Endodermal cell (in vitro differentiated cells): ENCODE data around the gene NTRK1. TPM values are rescaled to one million over a fixed set of nuclear protein-coding genes. Genes with fewer than 3 reads are reported as not detected.
A peak's percentile ranks its signal among the peaks of the same experiment; 100 is the strongest.

Experiments
- DNase-seq: peaks from one replicate; pipeline ENCODE4 v3.0.0-alpha.2; 2017
- H3K27ac ChIP-seq: 2 replicates; pipeline ENCODE4 v1.5.1; 2013; ENCODE audit warnings: mild to moderate bottlenecking, low read depth, low read length, moderate library complexity
- H3K27me3 ChIP-seq: 2 replicates; pipeline ENCODE4 v1.6.1; 2013; ENCODE audit warnings: mild to moderate bottlenecking, low read length, moderate library complexity; ENCODE audit not compliant: insufficient read depth, control insufficient read depth, poor library complexity, severe bottlenecking
- H3K36me3 ChIP-seq: 2 replicates; pipeline ENCODE4 v1.7.0; 2013; ENCODE audit warnings: mild to moderate bottlenecking, low read length, moderate library complexity; ENCODE audit not compliant: control insufficient read depth, insufficient read depth
- H3K4me1 ChIP-seq: one replicate; pipeline ENCODE4 v1.7.0; 2013; ENCODE audit warnings: low read length; ENCODE audit not compliant: control insufficient read depth, insufficient read depth
- H3K4me3 ChIP-seq: 2 replicates; pipeline ENCODE4 v1.5.1; 2013; ENCODE audit warnings: mild to moderate bottlenecking, low read length, moderate library complexity
- H3K9ac ChIP-seq: 2 replicates; pipeline ENCODE4 v1.6.1; 2013; ENCODE audit warnings: mild to moderate bottlenecking, low read length, moderate library complexity; ENCODE audit not compliant: poor library complexity, severe bottlenecking; ENCODE audit errors: extremely low read depth
- H3K9me3 ChIP-seq: 2 replicates; pipeline ENCODE4 v1.6.1; 2013; ENCODE audit warnings: mild to moderate bottlenecking, low read length, moderate library complexity; ENCODE audit not compliant: control insufficient read depth
- H3K27ac Mint-ChIP-seq: 2 replicates; pipeline ENCODE4 v1.8.0; 2020; ENCODE audit warnings: mixed read lengths
- H3K27me3 Mint-ChIP-seq: 2 replicates; pipeline ENCODE4 v1.8.0; 2021; ENCODE audit warnings: mild to moderate bottlenecking, mixed read lengths; ENCODE audit not compliant: insufficient read depth
- H3K36me3 Mint-ChIP-seq: 2 replicates; pipeline ENCODE4 v1.8.0; 2020; ENCODE audit warnings: low read depth, mixed read lengths
- H3K4me1 Mint-ChIP-seq: 2 replicates; pipeline ENCODE4 v1.8.0; 2020; ENCODE audit warnings: mixed read lengths
- H3K4me3 Mint-ChIP-seq: 2 replicates; pipeline ENCODE4 v1.8.0; 2020; ENCODE audit warnings: mild to moderate bottlenecking, moderate library complexity, mixed read lengths
- H3K9me3 Mint-ChIP-seq: 2 replicates; pipeline ENCODE4 v1.8.0; 2020; ENCODE audit warnings: mild to moderate bottlenecking, mixed read lengths
- WGBS, 2 experiments: methylation state at CpG; one replicate each; pipeline versions ENCODE4 v1.1.5 to v1.1.7; 2013; ENCODE audit warnings: missing lambda C conversion rate in 2 of 2, mixed read lengths in 1 of 2; ENCODE audit not compliant: insufficient coverage in 1 of 2, insufficient read length in 1 of 2; 5-methylcytosine and 5-hydroxymethylcytosine counted together
- total RNA-seq, 2 donors: library from RNA; stranded (reverse); fragmentation: NEBNext Ultra II Directional in 1 of 2; extraction: Animal tissue kit (Norgen Biotek cat#: 25700) in 1 of 2; gene quantifications; 2 replicates in 1 of 2; 3 replicates in 1 of 2; pipeline ENCODE4 v1.2.1, GENCODE V29; 2021
- TF ChIP-seq, protein P1 (sequence below): fragments of 200-600 bp; sonication (generic); conservative IDR thresholded peaks from 2 replicates; pipeline ENCODE4 v1.5.0; 2021; ENCODE audit warnings: antibody characterized with exemption, mild to moderate bottlenecking

The NTRK1 gene
- total RNA-seq, 2 donors from 2014 or later = 0.44 to 0.82 TPM

DNA sequence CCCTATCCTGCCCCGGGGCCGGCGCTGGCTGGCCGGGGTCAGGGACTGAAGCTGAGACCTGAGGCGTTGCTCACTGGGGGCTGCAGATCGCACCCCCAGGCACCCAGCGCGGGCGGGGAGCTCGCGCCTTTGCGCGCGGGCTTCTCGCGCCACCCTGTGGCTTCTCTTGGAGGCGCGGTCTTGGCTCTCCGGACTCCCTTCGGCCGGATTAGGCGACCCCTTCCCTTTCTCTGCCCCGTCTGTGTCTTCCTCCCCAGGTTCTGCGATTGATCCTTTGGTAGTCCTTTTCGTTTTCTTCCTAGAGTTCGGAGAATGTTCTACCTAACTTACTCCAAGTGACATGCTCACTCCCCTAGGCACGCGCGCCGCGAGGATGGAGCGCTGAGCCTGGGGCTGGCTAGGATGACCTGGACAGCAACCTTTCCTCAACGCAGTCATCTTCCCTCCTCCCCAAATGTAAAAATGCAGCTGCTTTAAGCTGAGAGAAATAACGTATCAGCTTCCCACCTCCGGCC lies 495 bp upstream of the NTRK1 start:
- Histone ChIP-seq H3K9me3 (no peaks in the 10 kb centered on the region), H3K9ac (no peak overlapping the region), H3K27me3 (peaks cover 84% of the 10 kb centered on the region), H3K27ac (no peak overlapping the region), H3K36me3 (no peaks in the 10 kb centered on the region), H3K4me1 (peaks cover 19% of the 10 kb centered on the region), H3K4me3 (peak overlapping the region; percentile 77)
- Mint-ChIP-seq H3K36me3 (no peaks in the 10 kb centered on the region), H3K27ac (no peak overlapping the region), H3K27me3 (peaks cover 94% of the 10 kb centered on the region), H3K4me1 (peaks cover 32% of the 10 kb centered on the region), H3K9me3 (no peaks in the 10 kb centered on the region), H3K4me3 (peak overlapping the region; percentile 37)
- WGBS, 2 experiments = 0 to 1% methylated on average over 22 to 35 of the region's 35 CpGs
- DNase-seq = peak; percentile 86
- TF ChIP-seq, protein P1, sequence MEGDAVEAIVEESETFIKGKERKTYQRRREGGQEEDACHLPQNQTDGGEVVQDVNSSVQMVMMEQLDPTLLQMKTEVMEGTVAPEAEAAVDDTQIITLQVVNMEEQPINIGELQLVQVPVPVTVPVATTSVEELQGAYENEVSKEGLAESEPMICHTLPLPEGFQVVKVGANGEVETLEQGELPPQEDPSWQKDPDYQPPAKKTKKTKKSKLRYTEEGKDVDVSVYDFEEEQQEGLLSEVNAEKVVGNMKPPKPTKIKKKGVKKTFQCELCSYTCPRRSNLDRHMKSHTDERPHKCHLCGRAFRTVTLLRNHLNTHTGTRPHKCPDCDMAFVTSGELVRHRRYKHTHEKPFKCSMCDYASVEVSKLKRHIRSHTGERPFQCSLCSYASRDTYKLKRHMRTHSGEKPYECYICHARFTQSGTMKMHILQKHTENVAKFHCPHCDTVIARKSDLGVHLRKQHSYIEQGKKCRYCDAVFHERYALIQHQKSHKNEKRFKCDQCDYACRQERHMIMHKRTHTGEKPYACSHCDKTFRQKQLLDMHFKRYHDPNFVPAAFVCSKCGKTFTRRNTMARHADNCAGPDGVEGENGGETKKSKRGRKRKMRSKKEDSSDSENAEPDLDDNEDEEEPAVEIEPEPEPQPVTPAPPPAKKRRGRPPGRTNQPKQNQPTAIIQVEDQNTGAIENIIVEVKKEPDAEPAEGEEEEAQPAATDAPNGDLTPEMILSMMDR = peak; percentile 88

DNA sequence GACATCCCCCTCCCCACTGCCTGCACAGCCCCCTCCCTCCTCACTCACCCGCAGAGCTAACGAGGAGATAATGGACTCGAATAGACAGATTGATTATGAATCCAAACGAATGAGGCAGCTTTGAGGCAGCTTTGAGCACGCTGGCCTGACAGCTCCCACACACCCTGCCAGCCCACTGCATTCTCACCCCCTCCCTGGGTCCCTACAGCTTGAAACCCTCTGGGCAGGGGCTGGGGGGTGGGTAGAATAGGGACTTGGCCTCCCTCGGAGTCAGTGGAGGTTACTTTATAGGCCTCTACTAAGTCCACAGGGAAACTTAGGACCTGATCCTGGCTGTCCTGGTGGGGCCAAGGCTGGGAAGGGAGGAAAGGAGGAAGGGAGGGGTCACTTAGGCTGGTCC lies 1.9 kb downstream of the NTRK1 start:
- Mint-ChIP-seq H3K4me3 (no peak overlapping the region), H3K27me3 (peaks cover 85% of the 10 kb centered on the region), H3K27ac (no peak overlapping the region), H3K4me1 (peaks cover 27% of the 10 kb centered on the region), H3K36me3 (no peaks in the 10 kb centered on the region), H3K9me3 (no peaks in the 10 kb centered on the region)
- H3K27me3 ChIP-seq = peaks cover 77% of the 10 kb centered on the region
- TF ChIP-seq, protein P1 = no peak
- no peak overlapping the region for H3K9ac ChIP-seq
- H3K36me3 ChIP-seq = no peaks in the 10 kb centered on the region
- H3K27ac ChIP-seq = no peak overlapping the region
- no peak for DNase-seq
- 60 to 71% methylated on average over 2 to 6 of the region's 6 CpGs for WGBS, 2 experiments
- no peak overlapping the region for H3K4me3 ChIP-seq
- peaks cover 19% of the 10 kb centered on the region for H3K4me1 ChIP-seq
- H3K9me3 ChIP-seq = no peaks in the 10 kb centered on the region

DNA sequence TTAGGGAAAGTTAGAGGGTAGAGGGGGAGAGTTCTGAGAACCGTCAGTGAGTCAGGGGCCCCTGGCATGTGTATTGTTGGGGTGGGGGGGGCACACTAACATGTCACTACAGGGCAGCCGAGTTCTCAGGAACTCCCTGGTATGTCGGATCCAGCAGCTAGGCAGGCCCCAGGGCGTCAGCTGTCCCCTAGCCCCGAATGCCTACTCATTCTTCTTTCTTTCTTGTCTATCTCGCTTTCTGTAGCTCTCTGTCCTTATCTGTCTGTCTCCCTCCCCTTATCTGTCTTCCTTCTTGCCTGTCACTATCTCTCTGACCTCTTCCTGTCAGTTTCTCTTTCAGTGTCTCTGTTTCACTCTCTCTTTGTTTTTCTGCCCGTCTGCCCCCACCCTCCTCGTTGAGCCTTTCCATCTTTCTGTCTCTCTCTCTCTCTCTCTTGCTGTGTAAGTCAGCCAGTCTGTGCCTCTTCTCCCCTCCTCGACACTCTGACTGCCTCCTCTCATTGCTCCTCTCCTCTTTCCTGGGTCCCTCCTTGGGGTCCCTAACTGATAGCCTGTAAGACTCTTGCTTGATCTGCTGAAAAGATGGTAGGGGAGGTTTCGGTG lies 2.4 kb downstream of the NTRK1 start:
- H3K27me3 ChIP-seq = peaks cover 72% of the 10 kb centered on the region
- H3K27ac ChIP-seq = no peak overlapping the region
- no peak overlapping the region for H3K9ac ChIP-seq
- H3K36me3 ChIP-seq = no peaks in the 10 kb centered on the region
- no peak overlapping the region for H3K4me3 Mint-ChIP-seq
- no peak overlapping the region for H3K27ac Mint-ChIP-seq
- peaks cover 26% of the 10 kb centered on the region for H3K4me1 Mint-ChIP-seq
- no peaks in the 10 kb centered on the region for H3K36me3 Mint-ChIP-seq
- H3K27me3 Mint-ChIP-seq = peaks cover 85% of the 10 kb centered on the region
- TF ChIP-seq, protein P1 = no peak
- WGBS, 2 experiments = 29 to 37% methylated on average over 7 to 10 of the region's 10 CpGs
- no peak for DNase-seq
- no peaks in the 10 kb centered on the region for H3K9me3 ChIP-seq
- no peaks in the 10 kb centered on the region for H3K9me3 Mint-ChIP-seq
- H3K4me1 ChIP-seq = peaks cover 18% of the 10 kb centered on the region
- H3K4me3 ChIP-seq = no peak overlapping the region
